Activated naive CD8-positive, alpha-beta T cell treated with anti-CD3 and anti-CD28 coated beads, Interleukin-2, amount 50 U/mL, for 16 hours (primary cell): ENCODE measurements around the gene PDCD1.

Experiments
- DNase-seq: peaks from one replicate; pipeline ENCODE4 v3.0.0-alpha.2; 2020; ENCODE audit warnings: low read depth, low spot score

Gene PDCD1

DNA sequence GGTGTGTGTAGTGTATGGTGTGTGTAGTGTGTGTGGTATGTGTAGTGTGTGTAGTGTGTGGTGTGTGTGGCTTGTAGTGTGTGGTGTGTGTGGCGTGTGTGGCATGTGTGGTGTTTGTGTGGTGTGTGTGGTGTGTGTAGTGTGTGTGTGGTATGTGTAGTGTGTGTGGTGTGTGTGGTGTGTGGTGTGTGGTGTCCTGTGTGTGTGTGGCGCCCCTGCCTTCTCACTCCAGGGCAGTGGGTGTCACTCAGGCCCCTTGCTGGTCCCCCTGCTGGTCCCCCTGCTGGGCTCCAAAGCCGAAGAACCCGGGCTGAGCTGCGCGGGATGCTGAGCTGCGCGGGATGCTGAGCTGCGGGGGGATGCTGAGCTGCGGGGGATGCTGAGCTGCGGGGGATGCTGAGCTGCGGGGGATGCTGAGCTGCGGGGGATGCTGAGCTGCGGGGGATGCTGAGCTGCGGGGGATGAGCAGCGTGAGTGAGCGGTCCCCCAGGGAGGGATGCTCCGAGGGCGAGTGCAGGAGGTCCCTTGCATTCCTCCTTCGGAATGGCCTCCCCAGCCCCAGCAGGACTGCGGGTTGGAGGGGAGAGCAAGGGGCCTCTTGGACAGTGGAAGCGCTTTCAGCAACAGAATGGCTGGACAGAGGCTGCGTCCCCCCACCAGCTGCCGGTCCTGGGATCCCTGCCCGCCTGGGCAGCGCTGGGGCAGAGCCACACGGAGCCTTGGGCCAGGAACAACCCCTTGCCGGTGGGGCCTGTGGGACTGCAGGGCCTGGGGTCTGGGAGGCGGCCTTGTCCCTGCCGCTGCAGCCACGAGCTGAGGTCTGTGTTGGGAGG, 7.5 kb upstream of the PDCD1 start:
- DNase-seq = no peak

DNA sequence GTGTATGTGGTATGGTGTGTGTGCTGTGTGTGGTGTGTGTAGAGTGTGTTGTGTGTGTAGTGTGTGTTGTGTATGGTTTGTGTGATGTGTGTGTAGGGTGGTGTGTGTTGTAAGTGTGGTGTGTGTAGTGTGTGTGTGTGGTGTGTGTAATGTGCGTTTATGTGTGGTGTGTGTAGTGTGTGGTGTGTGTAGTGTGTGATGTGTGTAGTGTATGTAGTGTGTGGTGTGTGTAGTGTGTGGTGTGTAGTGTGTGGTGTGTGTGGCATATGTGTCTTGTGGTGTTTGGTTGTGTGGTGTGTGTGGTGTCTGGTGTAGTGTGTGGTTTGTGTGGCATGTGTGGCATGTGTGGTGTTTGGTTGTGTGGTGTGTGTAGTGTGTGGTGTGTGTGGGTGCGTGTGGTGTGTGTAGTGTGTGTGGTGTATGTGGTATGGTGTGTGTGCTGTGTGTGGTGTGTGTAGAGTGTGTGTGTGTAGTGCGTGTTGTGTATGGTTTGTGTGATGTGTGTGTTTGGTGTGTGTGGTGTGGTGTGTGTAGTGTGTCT, 6.8 kb upstream of the PDCD1 start:
- no peak for DNase-seq

DNA sequence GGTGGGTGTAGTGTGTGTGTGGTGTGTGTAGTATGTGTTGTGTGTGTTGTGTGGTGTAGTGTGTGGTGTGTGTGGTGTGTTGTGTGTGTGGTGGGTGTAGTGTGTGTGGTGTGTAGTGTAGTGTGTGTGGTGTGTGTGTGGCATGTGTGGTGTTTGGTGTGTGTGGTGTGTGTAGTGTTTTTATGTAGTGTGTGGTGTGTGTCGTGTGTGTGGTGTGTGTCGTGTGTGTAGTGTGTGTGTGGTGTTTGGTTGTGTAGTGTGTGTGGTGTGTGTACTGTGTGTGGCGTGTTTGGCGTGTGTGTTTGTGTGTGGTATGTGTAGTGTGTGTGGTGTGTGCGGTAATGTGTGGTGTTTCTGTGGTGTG, 6.1 kb upstream of the PDCD1 start:
- DNase-seq = no peak

DNA sequence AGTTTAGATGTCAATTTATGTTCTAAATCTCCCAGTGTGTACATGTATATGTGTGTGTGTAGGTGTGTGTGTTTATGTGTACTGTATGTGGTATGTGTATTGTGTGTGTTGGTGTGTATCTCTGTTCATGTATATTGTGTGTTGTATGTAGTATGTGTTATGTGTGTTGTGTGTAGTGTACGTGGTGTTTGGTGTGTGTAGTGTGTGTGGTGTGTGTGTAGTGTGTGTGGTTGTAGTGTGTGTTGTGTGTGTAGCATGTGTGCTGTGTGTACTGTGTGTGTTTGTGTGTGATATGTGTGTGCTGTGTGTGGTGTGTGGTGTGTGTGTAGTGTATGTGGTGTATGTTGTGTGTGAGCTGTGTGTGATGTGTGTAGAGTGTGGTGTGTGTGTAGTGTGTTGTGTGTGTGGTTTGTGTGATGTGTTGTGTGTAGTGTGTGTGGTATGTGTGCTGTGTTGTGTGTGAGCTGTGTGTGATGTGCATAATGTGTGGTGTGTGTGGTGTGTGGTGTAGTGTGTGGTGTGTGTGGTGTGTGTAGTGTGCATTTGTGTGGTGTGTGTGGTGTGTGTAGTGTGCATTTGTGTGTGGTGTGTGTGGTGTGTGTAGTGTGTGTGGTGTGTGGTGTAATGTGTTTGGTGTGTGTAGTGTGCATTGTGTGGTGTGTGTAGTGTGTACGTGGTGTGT, 5.6 kb upstream of the PDCD1 start:
- no peak for DNase-seq

DNA sequence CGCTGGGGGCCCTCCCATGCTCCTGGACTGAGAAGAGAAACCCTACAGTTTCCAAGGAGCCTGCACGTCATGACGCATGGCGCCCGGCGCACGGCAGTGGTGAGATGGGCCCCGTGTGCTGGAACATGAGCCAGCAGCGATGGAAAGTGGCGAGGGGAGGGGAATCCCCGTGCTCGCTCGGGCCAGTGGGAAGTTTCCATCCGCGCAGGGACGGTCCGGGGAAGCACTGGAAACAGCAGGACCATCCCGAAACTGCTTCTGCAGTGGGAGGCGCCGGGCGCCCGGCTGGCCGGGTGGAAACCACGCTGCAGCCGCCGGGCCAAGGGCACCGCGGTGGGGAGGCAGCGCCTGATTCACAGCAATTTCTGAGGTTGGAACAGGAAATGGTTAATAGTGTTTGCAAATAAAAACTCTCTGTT, 4.9 kb upstream of the PDCD1 start:
- no peak for DNase-seq

DNA sequence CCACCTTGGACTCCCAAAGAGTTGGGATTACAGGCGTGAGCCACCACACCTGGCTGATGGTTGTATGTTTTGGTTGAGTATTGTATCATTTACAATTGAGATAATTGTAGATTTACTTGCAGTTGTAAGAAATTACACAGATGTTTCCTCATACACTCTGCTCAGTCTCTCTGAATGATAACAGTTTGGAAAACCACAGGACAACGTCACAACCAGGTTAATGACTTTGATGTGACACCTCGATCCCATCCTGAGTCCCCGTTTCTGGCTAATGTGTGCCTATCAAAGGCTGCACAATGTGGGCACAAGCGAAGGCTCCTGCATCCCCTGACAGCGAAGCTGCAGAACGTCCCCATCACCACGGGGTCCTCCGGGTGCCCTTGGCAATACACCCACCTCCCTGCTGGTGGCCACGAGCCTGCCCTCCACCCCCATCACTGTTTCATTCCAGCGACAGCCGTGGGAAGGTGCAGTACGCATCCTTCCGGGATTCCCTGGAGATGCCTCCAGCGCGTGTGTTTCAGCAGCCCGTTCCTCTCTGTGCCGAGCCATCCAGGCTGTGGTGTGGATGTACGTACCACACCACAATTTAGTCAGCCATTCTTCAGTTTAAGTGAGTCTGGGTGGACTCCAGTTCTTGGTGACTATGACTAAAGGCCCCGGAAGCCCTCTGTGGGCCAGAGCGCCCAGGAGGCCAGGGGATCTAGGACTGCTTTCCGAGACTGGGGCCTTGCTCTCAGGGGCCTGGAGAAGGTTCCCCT, 4.3 kb upstream of the PDCD1 start:
- no peak for DNase-seq

DNA sequence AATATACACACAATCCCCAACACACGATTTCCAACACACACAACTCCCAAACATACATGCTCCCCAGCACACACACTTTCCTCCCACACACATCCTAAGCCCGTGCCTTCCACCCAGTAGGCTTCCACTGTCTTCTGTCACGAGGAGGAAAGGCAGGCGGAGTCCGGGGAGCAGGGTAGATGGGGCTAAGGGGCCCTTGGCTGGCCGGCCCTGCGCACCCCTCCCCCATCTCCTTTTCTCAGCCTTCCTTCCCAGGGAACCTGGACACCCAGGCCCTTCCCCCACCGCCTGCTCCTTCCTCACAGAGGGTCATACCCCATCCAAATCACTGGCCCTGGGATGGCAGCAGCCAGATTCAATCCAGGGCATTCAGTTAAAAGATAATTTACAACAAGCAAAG, 3.4 kb upstream of the PDCD1 start:
- no peak for DNase-seq

DNA sequence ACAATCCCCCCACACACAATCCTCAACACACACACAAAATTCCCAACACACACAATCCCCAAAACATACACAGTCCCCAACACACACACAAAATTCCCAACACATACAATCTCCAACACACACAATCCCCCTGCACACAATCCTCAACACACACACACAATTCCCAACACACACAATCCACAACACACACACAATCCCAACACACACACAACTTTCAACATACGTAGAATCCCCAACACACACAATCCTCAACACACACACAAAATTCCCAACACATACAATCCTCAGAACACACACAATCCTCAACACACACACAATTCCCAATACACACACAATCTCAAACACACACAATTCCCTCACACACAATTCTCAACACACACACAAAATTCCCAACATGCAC, 2.6 kb upstream of the PDCD1 start:
- DNase-seq = no peak

DNA sequence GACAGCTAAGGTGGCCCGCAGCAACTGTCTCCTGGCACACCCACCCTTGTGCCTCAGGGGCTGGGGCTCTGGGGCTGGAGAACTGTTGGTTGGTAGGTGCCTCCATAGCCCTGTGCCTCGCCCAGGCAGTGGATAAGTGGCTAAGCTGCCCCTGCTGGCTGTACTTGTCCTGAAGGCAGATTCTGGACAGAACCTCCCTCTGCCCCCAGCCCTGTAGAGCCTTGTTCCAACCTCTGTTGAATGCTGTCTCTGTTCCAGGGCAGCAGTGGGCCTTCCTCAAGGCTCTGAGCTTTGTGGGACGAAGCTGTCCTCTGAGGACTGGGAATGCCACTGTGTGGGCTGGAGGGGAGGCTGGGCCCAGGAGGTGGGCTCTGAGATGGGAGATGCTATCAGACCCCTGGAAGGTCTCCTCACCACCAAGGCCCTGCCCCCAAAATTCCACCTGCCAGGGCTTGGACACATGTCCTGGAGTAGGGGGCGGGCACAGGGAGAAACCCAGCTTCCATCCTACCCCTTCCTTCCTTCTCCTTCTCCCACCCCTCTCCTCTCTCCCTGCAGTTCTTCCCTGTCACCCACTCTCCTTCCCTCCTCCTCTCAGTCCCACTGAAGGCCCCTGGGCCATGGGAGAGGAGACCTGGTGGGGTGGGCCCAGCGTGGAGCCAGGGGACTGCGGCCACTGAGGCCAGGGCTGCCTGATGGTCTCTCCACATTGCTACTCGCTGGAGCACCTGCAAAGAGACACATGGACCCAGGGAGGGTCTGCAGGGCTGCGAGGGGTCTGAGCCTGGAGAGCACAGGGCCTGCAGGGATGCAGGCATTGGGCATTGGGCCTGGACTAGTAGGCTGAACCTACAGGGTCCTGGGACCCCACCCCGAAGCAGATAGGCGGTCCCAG, 1.7 kb upstream of the PDCD1 start:
- no peak for DNase-seq

DNA sequence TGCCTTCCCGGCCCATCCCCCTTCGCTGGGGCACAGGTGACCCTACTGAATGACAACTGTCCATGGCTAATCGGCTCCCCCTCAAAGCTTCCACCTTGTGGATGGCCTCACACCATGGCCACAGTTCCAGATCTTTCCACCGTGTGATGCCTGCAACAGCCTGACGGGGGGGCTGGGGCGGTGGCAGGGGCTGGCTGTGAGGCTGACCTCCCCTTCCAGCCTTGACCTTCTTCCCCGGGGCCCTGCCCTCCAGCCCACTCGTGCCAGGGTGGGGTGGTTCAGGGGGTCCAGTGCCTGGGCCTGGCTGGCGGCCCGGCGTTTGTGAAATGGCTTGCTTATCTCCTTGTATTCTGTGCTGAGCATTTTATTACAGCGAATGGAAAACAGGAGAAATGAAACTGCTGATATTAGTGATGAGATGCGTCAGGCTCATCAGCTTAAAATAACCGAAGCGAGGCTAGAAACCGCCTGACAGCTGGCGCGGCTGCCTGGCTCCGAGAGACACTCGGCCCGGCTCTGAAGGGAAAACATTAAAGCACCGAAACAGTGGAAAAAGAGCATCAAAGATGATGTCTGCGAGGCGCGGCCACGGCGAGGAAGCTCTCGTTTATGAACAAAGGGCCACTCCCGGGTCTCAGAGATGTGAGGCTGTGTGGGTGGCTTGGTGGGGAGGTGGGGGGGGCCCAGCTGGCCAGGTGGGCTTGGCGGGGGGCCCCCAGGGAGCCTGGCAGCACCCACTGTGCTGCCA, 916 bp upstream of the PDCD1 start:
- peak; percentile 49 for DNase-seq

DNA sequence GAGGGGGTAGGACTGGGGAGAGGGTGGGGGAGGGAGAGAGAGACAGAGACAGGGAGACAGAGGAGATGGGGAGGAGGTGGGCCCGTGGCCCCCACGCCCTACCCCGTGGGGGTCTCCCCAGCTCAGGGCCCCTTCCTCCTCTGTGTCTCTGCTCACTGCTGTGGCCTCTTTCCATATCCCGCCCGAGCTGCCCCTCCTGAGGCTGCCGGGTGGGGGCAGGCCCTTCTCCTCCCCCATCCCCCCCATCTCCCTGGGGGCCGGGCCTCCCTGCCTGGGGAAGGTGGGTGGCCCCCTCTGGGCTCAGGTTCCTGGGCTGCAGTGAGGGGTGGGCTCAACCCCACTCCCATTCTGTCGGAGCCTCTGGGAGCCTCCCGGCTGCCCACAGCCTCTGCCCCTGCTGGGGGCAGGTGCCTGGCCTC, 332 bp upstream of the PDCD1 start:
- DNase-seq = no peak

DNA sequence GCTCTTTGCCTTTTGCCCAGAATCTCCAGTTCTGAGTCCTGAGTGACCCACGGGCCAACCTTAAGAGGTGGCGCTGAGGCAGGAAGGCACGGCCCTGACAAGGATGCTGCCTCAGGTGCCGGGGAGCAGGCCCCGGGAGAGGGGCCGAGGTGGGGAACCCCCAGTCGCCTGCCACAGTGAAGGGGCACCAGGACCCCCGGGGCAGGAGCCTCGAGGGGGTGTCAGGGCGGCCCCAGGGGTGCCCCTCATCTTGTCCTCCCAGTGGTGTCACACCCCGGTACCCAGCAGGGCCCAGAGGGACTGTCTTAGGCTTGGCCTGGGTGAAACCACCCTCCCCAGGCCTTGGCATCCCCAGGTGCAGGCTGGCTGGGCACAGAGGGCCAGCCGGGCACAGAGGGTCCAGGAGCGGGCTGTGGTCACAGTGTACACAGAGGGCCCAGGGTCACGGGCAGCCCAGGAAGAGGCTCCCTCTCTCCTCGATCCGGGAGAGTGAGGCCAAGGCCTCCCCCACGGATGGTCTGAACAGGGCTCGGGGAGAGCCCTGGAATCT, 1.0 kb downstream of the PDCD1 start:
- DNase-seq = no peak

DNA sequence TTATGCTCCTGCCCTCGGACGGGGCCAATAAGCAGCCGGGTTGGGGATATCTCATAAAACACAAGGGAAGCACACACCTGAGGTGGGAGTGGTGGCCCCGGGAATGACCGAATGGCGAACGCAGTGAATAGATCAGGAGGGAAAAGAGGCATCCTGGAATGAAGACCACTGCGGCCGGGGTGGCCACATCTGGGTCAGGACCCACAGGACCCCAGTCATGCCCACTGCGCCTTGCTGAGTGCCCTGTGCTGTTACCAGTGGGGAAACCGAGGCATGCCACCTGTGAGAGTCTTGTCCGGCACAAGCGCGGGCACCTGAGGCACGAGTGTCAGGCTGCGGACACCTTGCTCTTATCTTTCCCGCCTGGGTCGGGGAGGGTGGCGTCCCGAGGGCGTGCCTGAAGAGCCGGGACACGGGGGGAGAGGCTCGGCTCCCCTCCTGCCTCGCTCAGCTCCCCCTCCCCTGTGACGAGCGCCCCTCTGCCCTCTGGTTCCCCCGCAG, 1.6 kb downstream of the PDCD1 start:
- no peak for DNase-seq

DNA sequence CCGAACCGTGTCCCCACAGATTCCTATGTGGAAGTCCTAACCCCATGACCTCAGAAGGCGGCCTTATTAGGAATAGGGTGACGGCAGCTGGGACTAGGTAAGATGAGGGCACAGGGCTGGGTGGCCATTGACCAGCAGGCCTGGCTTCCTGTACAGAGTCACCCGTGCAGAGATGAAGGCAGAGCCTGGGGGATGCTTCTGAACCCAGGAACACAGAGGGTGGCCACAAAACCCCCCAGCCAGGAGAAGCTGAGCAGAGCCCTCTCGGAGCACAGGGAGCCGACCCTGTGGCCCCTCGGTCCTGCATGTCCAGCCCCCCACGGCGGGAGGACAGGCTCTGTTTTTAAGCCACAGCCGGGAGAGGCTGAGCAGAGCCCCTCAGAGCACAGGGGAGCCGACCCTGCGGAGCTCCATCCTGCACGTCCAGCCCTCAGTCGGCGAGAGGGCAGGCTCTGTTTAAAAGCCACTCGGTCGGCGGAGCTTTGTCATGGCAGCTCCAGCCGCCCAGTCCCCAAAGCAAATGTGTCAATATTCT, 2.7 kb downstream of the PDCD1 start:
- no peak for DNase-seq

DNA sequence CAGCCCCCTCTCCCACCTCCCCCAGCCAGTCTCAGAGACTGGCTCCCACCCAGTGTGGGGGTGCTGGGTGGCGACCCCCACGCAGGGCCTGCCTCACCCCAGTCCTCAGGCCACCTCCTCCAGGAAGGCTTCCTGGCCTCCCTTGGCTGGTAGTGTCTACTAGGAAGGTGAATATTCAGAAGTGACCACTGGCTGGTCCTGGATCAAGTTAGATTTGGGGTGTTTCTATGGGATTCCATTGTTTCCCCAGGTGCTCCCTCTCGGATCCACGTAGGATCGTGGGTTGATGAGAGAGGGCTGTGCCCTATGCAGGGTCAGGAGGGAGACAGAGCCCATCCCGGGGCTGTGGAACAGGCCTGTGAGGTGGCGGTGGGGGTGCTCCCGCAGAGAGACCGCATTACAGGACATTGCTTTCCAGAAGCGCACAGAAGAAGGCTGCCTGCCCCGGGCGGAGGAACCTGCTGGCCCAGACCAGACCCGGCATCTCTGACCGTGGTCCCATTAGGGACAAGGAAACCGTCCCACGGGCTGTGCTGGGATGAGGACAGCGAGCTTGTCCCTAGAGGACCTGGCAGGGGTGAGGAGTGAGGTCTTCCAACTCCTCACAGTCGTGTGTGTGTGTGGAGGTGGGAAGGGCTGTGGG, 3.3 kb downstream of the PDCD1 start:
- no peak for DNase-seq

DNA sequence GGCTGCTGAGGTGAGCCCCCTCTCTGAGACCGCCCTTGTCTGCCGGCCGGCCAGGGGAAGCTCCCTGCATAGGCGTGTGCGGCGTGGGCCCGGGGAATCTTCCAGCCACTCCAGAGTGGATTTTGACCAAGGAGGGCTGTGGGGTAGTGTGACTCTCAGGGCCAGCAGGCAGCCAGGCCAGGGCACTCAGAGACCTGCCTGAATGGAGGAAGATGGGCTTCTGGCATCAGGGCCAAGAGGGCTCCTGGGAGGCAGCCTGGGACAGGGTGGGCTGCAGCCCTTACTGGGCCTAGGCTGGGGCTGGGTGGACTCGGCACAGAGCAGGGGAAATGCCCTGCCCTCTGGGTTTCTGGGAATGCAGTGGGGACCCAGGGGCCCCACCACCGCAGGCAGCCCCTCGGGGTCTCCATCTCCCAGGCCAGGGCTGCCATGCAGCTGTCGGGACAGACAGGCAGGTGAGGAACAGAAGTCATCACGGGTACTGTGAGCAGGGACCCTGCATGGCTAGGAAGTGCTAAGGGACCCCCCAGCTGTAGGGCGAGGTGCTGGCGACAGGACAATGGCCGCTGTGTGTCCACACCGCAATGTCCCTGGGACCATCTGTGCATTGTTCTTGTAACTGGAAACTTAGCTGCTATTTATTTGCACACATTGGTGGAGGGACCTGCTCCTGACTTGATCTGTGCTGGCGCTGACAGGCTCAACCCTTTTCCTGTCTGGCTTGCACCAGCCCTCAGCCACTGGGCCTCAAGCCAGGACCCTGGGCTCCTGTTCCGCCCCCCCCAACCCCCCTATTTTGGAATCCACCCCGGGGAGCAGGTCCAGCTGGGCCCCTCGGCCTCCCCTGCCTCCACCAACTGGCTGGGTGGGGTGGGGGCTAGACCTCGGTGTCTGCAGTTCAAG, 4.1 kb downstream of the PDCD1 start:
- no peak for DNase-seq

DNA sequence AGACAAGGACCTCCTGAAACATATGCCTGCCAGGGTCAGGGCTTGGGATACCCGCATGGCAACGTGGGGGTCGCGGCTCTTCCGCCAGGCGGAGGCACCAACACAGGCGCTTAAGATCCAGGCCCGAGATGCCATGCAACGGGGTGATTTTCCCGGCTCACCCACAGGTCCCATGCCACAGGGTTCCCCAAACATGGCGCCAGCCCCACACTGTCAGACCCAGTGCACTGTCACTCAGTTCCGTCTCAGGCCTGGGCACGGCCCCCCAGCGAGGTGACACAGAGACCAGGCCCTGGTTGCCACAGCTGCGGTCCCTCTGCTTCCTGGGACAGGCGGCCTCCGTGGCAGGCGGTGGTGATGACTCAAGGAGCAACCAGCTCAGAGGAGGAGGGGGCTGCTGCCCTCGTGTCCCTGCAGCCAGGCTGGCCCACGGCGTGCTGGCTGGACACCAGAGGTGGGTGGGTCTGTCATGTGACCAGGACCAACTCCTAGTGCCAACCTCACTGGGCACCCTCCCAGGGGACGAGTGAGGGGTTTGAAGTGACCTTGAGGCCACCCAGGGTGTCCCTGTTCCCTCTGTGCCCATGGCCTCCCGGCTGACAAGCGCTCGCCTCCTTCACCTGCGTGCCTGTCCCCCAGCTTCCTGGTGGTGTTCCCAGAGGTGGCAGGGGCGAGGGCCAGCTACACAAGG, 4.9 kb downstream of the PDCD1 start:
- DNase-seq = no peak
